Endometrial microvascular endothelial cells (primary cell): ENCODE results near the gene UROC1. TPM values are rescaled to one million over a fixed set of nuclear protein-coding genes. Genes with fewer than 3 reads are reported as not detected.

Experiments
- in situ Hi-C: cut with HindIII; loops from 2 replicates; pipeline ENCODE4 v1.10.0; 2017; ENCODE audit warnings: low sequenced_read_pairs, low pct_unique_long_range_greater_than_20kb; ENCODE audit errors: inconsistent ontology term
- total RNA-seq: library from RNA; depleted of rRNA; stranded (reverse); fragments of >200 nt; gene quantifications from one replicate; pipeline ENCODE4 v1.2.3, GENCODE V29; 2015; ENCODE audit errors: inconsistent ontology term

Gene UROC1
- total RNA-seq, 1 donor from 2014 or later, result not detected

DNA sequence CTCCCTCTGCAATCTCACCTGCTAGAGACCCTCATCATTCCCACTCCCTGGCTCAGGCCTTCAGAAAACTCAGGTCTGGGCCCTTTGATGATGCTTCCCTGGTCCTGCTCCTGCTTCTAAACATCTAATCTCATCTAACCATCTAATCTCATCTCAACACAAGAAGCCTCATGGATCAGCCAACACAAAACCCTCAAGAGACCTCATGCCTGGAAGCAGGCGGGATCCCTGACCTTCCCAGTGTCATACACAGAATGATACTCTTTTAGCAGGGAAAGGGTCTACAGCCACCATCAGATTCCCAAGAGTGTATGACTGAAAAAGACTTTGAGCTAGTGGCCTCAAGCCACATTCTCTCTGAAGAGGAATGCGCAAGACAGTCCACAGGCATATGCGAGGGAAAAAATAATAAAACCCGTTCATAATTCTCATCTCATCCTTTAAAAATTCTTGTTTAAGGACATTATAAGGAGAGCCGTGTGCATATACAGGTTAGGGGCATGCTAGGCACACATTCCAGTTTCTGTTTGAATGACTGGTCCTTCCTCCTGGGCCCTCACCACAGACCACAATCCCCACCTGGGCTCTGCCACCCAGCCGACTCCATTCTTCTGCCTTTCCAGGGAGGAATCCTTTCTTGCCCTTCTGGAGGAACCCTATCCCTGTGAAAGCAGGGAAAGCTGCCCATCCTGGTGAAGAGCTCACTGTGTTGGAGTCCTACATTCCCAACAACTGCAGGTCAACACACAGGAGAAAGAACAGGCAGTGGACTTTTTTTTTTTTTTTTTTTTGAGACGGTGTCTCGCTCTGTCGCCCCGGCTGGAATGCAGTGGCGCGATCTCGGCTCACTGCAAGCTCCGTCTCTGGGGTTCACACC lies 44.0 kb downstream of the UROC1 start:
- in situ Hi-C loops, result no loop called here

- in situ Hi-C loops, result no loop called here
These were observed 45.1 kb downstream of the UROC1 start for GRCh38 chr3:126472277-126473006.

GRCh38 chr3:126469479-126469878 lies 48.1 kb downstream of the UROC1 start:
- in situ Hi-C loops, result no loop called here

- in situ Hi-C loops, result no loop called here
These were observed 49.3 kb downstream of the UROC1 start for GRCh38 chr3:126468028-126468891.

DNA sequence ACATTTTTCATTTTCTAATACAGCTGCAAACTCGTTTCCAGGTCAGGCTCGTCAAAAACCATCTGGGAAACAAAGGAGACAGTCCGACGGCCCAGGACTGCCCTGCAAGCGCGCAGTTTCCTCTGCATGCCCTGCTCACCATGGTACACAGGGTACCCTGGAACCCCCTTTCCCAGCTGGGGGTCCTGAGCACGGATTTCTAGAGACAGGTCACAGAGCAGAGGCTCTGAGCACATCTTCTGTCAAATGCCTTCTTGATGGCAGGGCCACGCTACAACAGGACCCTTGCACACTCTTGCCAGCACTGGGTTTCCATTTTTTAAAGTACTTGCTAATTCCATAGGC lies 50.0 kb downstream of the UROC1 start:
- in situ Hi-C loops, result no loop called here

GRCh38 chr3:126466886-126467610 lies 50.5 kb downstream of the UROC1 start:
- in situ Hi-C loops, result no loop called here

- in situ Hi-C loops, result no loop called here
These were observed 51.5 kb downstream of the UROC1 start for GRCh38 chr3:126465928-126466544.

- in situ Hi-C loops, result no loop called here
These were observed 52.6 kb downstream of the UROC1 start for GRCh38 chr3:126464997-126465396.

- in situ Hi-C loops, result no loop called here
These were observed 53.1 kb downstream of the UROC1 start for GRCh38 chr3:126464494-126464893.

- in situ Hi-C loops, result no loop called here
These were observed 53.5 kb downstream of the UROC1 start for GRCh38 chr3:126464093-126464492.

DNA sequence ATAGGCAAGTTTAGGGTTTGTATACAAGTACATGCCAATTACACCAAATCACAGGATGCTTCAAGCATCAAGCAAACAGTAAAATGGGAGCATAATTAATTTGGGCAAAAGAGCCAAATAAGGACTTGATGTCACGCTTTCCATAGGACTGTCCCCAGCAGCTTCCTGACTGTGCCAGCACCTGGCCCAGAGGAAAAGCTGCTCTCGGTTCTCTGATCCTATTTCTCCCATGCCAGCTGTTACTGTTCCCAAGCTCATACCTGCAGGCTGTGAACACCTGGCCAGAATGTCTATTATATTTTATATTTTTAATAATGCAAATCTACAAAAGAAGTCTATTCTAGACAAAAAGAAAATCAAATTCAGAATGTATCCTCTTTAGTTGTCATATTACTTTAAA lies 54.1 kb downstream of the UROC1 start:
- in situ Hi-C loops, result no loop called here

DNA sequence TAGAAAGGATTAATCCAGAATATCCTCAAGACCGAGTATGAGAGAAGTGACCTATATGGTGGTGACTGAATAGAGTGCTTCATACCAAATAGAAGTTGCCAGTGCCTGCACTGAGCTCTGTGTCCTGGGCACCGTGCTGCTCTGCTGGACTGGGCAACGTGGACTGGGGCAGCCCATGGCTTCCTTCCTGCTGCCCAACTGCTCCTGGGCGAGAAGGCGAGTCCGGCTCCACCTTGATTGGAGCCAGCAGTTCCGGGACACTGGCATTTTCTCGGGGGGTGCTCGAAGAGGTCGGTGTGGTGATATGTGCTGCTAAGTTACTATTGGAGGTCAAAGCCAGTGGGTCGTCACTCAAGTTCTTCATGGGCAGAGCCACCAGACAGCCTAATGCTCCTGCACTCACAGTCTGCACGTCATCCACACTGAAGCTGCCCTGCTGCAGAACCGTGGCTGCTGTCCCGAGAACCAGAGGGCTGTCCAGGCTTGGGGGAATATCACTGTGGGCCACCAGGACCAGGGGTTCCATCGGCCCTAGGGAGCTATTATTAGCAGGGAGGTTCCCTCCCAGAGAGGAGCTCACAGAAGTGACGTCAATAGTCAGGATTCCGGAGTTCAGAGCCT lies 56.0 kb downstream of the UROC1 start:
- in situ Hi-C loops, result no loop called here

DNA sequence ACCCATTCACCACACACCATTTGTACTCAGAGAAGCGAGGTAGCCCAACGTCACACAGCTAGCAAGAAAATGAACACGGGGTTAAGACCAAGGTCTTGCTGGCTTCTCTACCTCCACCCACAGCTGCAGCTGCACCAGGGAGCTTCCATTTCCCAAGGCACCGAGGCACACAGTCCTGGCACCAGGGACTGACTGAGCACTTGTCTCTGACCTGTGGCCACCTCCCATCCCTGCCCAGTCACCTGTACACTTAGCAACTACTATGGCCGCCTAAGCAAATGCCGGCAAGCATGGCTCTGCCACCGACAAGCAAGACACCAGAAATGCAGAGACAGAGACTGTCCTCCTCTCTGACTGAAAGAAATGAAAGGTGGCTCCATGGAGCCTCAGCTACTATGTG lies 57.2 kb downstream of the UROC1 start:
- in situ Hi-C loops, result no loop called here

DNA sequence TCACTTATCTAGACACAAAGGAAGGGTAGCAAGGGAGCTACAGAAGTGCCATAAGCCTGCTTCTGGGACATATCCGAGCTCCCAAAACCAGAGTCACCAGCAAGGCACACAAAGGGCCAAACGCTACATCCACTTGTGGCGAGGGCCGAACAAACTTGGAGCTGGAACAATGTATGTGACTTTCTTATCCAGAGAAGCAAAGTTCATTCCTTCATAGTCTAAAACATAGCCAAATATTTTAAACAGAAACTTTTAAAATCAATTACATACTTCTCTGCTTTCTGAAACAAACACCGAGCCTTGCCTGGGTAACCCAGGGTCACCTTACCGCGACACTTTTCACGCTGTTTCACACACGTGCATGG lies 57.8 kb downstream of the UROC1 start:
- in situ Hi-C loops, result no loop called here

GRCh38 chr3:126459111-126459762 lies 58.3 kb downstream of the UROC1 start:
- in situ Hi-C loops, result no loop called here

- in situ Hi-C loops, result no loop called here
These were observed 60.7 kb downstream of the UROC1 start for GRCh38 chr3:126456766-126457388.

DNA sequence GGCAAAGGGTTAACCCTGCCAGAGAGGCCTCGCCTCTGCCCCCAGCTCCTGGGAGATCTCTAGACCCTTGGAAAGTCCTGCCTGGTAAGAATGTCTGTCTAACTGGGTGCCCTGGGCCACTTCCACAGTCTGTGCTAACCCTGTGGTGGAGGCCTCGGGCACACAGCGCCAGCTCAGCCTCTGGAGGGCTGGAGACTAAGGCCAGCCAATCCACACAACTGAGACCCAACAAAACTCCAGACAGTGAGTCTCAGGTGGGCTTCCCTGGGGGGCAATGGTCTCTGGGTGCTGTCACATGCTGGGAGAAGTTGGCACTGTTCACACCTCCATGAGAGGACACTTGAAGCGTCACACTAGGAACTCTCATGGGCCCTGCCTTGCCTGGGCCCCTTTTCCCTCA lies 61.4 kb downstream of the UROC1 start:
- in situ Hi-C loops, result no loop called here
